Activated T-helper 1 cell treated with anti-CD3 and anti-CD28 coated beads, Interleukin-12 subunit alpha, Interleukin-12 subunit beta, Interleukin-2, Interleukin-4 antibody, amounts not matched to agents 30 ng/mL and 10 ng/mL and 1 ng/mL, durations not matched to agents 14 hours and 24 hours and 36 hours (primary cell): ENCODE data around the gene RPS24. TPM values are rescaled to one million over a fixed set of nuclear protein-coding genes. Genes with fewer than 3 reads are reported as not detected.
"Not testable (repeated sequence)": the region's sequence is repeated elsewhere in the genome, so short reads cannot be mapped to it uniquely, and the experiment has no call there.

Experiments
- DNase-seq: peaks from one replicate; pipeline ENCODE4 v3.0.0; 2021; ENCODE audit warnings: low spot score
- H3K27ac Mint-ChIP-seq: one replicate; pipeline ENCODE4 v1.8.0; 2021; ENCODE audit warnings: mild to moderate bottlenecking, mixed read lengths
- H3K27me3 Mint-ChIP-seq: one replicate; pipeline ENCODE4 v1.8.0; 2022; ENCODE audit warnings: mild to moderate bottlenecking, moderate library complexity, mixed read lengths; ENCODE audit not compliant: insufficient read depth
- H3K36me3 Mint-ChIP-seq: one replicate; pipeline ENCODE4 v1.8.0; 2021; ENCODE audit warnings: low read depth, mixed read lengths
- H3K4me1 Mint-ChIP-seq: one replicate; pipeline ENCODE4 v1.8.0; 2021; ENCODE audit warnings: low read depth, mixed read lengths
- H3K4me3 Mint-ChIP-seq: one replicate; pipeline ENCODE4 v1.8.0; 2021; ENCODE audit warnings: mild to moderate bottlenecking, moderate library complexity, mixed read lengths
- H3K9me3 Mint-ChIP-seq: one replicate; pipeline ENCODE4 v1.8.0; 2021; ENCODE audit warnings: mixed read lengths
- intact Hi-C: fragments of 100-400 bp; cut with micrococcal nuclease; formaldehyde crosslinking; loops from one replicate; pipeline ENCODE4 v1.15.1; 2024
- total RNA-seq: library from RNA; stranded (reverse); gene quantifications from 2 replicates; pipeline ENCODE4 v1.2.3, GENCODE V29; 2022

The RPS24 gene
- 1,627 and 1,651 TPM in 2 replicates for total RNA-seq

- H3K4me1 Mint-ChIP-seq: peaks cover 50% of the 10 kb centered on the region
- H3K4me3 Mint-ChIP-seq: peak within 1 kb of the TSS; percentile 94
- peak within 1 kb of the TSS; percentile 85 for H3K27ac Mint-ChIP-seq
- H3K36me3 Mint-ChIP-seq: peaks cover 47% of the 10 kb centered on the region
- peak; percentile 94 for DNase-seq
- intact Hi-C loops: loop anchor here (1.0 to 5.0 kb wide), 8 partner anchors 107 to 1313 kb away; partner anchors contain the start of genes DLG5, PPIF and ZMIZ1
- no peaks in the 10 kb centered on the region for H3K9me3 Mint-ChIP-seq
- no peaks in the 10 kb centered on the region for H3K27me3 Mint-ChIP-seq
Observed at GRCh38 chr10:78033637-78034470, at the start of gene RPS24. Gene RPS24, plus strand, starts transcription at chr10:78033863. Its CDS starts 39 bp downstream, at chr10:78033902.

DNA sequence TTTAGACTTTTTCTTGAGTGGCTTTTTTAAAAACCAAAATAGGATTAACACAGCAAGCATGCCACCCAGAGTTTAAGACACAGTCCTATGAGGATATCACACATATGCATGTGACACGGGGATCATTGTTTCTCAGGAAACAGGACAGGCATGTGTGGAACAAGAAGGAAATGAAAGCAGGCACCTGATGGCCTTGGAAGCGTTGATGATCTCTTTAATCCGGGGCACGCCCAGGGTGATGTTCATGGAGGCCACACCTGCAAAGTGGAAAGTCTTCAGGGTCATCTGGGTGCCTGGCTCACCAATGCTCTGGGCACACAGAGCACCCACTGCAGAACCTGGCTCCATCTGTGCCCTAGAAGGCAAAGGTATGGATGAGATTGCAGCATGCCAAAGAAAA lies 48.7 kb upstream of the RPS24 start:
- H3K4me1 Mint-ChIP-seq: peaks cover 6% of the 10 kb centered on the region
- no peaks in the 10 kb centered on the region for H3K27me3 Mint-ChIP-seq
- DNase-seq: no peak
- H3K9me3 Mint-ChIP-seq: no peaks in the 10 kb centered on the region
- intact Hi-C loops: no loop called here
- no peak overlapping the region for H3K4me3 Mint-ChIP-seq
- H3K36me3 Mint-ChIP-seq: peaks cover 61% of the 10 kb centered on the region
- H3K27ac Mint-ChIP-seq: no peak overlapping the region

DNA sequence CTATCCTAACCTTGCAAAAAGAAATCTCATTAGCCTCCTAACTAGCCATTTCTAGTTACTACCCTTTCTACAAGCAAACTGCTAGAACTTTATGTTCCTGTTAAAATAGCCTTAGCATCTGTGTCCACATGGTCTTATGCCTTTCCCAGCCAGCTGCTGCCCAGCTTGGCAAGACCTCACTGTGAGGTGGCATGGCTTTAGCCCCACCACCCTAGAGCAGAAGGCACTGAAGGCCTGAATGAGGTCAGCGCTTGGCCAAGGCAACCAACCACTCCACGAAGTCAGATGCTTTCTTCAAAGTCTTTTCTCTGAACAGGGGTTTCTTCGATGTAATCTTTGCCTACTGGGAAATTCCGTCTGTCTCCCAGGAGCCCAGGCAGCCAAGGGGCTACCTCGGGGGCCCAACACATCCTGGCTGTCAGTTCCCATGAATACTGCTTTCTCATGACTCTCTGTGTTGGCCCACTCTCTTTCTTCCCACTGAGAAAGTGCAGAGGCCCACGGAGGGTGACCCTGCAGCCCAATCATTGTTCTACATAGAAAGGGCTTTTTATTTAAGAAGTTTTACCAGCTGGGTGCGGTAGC lies 45.9 kb upstream of the RPS24 start:
- Mint-ChIP-seq H3K4me3 (no peak overlapping the region), H3K9me3 (no peaks in the 10 kb centered on the region), H3K4me1 (peaks cover 6% of the 10 kb centered on the region), H3K27me3 (no peaks in the 10 kb centered on the region), H3K27ac (no peak overlapping the region), H3K36me3 (peaks cover 55% of the 10 kb centered on the region)
- intact Hi-C loops: no loop called here
- DNase-seq: no peak

- no peak for DNase-seq
- no peak overlapping the region for H3K27ac Mint-ChIP-seq
- H3K27me3 Mint-ChIP-seq: no peaks in the 10 kb centered on the region
- H3K9me3 Mint-ChIP-seq: no peaks in the 10 kb centered on the region
- H3K4me3 Mint-ChIP-seq: no peak overlapping the region
- peaks cover 55% of the 10 kb centered on the region for H3K36me3 Mint-ChIP-seq
- intact Hi-C loops: no loop called here
- H3K4me1 Mint-ChIP-seq: peaks cover 6% of the 10 kb centered on the region
Observed at GRCh38 chr10:77989081-77989724, 44.5 kb upstream of the RPS24 start.

DNA sequence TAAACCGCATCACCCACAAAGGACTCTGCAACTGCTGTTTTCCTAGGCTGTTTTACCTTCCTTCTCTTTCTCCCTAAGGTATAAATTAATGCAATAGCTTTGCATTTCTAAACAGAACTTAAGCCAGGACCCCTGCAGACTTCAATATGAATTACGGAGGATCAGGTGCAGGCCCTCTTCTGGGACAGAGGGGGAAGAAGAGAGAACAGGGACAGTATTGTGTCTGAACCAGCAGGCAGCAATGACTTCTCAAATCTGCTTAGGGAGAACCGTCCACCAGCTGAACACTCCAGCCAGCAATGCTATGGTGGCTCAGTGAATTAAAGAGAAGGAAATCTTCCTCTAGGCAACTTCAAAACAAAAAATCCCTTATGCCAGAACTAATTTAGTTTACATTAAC lies 40.0 kb upstream of the RPS24 start:
- Mint-ChIP-seq H3K27ac (no peak overlapping the region), H3K9me3 (no peaks in the 10 kb centered on the region), H3K36me3 (peaks cover 50% of the 10 kb centered on the region), H3K4me3 (no peak overlapping the region), H3K4me1 (no peaks in the 10 kb centered on the region), H3K27me3 (no peaks in the 10 kb centered on the region)
- intact Hi-C loops: no loop called here
- no peak for DNase-seq

DNA sequence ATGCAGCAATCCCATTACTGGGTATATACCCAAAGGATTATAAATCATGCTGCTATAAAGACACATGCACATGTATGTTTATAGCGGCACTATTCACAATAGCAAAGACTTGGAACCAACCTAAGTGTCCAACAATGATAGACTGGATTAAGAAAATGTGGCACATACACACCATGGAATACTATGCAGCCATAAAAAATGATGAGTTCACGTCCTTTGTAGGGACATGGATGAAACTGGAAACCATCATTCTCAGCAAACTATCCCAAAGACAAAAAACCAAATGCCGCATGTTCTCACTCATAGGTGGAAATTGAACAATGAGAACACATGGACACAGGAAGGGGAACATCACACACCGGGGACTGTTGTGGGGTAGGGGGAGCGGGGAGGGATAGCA lies 34.9 kb upstream of the RPS24 start:
- H3K9me3 Mint-ChIP-seq, H3K27ac Mint-ChIP-seq, DNase-seq, intact Hi-C loops, H3K4me1 Mint-ChIP-seq, H3K27me3 Mint-ChIP-seq, H3K4me3 Mint-ChIP-seq: not testable (repeated sequence)
- H3K36me3 Mint-ChIP-seq: peaks cover 52% of the 10 kb centered on the region

- H3K27ac Mint-ChIP-seq: no peak overlapping the region
- no peaks in the 10 kb centered on the region for H3K4me1 Mint-ChIP-seq
- H3K36me3 Mint-ChIP-seq: peaks cover 53% of the 10 kb centered on the region
- no peak for DNase-seq
- H3K9me3 Mint-ChIP-seq: no peaks in the 10 kb centered on the region
- H3K4me3 Mint-ChIP-seq: no peak overlapping the region
- no peaks in the 10 kb centered on the region for H3K27me3 Mint-ChIP-seq
- intact Hi-C loops: no loop called here
Observed at GRCh38 chr10:78000206-78000605, 33.5 kb upstream of the RPS24 start.

DNA sequence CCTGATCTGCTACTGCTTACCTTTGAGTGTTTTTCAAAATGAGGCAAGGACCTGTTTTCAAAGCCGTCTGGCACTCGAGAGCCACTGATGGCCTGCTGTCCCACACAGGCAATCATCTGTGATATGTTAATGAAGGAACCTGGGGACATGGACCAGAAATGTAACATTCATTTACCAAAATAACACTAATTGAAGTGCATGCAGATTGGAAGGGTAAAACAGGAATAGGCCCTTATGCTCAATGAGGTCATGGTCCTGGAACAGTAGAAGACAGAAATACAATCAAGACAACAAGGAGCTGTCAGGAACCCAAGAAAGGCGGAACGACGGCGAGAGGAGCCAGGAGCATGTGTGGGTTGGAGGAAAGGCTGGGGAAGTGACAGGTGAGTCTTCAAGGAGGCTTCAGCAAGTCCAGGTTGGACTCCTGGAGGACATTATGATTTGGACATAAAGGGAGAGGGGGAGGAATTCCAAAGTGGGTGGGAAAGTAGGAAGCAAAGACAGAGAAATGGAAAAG lies 32.6 kb upstream of the RPS24 start:
- H3K36me3 Mint-ChIP-seq: peaks cover 59% of the 10 kb centered on the region
- H3K9me3 Mint-ChIP-seq: no peaks in the 10 kb centered on the region
- H3K27me3 Mint-ChIP-seq: no peaks in the 10 kb centered on the region
- H3K27ac Mint-ChIP-seq: no peak overlapping the region
- H3K4me1 Mint-ChIP-seq: no peaks in the 10 kb centered on the region
- intact Hi-C loops: no loop called here
- no peak for DNase-seq
- no peak overlapping the region for H3K4me3 Mint-ChIP-seq

GRCh38 chr10:78002541-78003288 lies 30.9 kb upstream of the RPS24 start:
- no peak for DNase-seq
- H3K4me3 Mint-ChIP-seq: no peak overlapping the region
- no peaks in the 10 kb centered on the region for H3K4me1 Mint-ChIP-seq
- intact Hi-C loops: no loop called here
- H3K27me3 Mint-ChIP-seq: no peaks in the 10 kb centered on the region
- no peaks in the 10 kb centered on the region for H3K9me3 Mint-ChIP-seq
- H3K27ac Mint-ChIP-seq: no peak overlapping the region
- peaks cover 56% of the 10 kb centered on the region for H3K36me3 Mint-ChIP-seq

GRCh38 chr10:78004215-78005026 lies 29.2 kb upstream of the RPS24 start:
- peaks cover 56% of the 10 kb centered on the region for H3K36me3 Mint-ChIP-seq
- H3K4me3 Mint-ChIP-seq: no peak overlapping the region
- H3K27ac Mint-ChIP-seq: no peak overlapping the region

DNA sequence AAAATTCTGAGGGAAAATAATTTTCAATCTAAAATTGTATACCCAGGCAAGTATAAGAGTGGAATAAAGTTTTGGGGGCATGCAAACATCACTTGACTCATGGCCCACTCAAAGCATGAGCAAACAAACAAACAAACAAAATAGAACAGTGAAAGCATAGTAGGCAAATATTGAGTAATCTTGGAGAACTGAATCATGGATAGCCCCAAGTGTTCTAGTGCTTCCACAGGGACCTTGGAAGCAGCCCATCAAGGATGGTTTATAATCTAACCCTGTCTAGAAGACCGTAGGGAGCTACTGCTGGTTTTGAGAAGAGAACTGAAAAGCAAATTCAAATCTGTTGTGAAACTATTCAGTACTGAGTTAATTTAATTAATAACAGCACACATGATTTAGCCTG lies 26.5 kb upstream of the RPS24 start:
- Mint-ChIP-seq H3K4me1 (no peaks in the 10 kb centered on the region), H3K4me3 (no peak overlapping the region), H3K27ac (no peak overlapping the region), H3K9me3 (no peaks in the 10 kb centered on the region), H3K36me3 (peaks cover 56% of the 10 kb centered on the region), H3K27me3 (no peaks in the 10 kb centered on the region)
- intact Hi-C loops: no loop called here
- no peak for DNase-seq

More at GRCh38 chr10:78004215-78005026, 29.2 kb upstream of the RPS24 start:
- intact Hi-C loops: no loop called here
- Mint-ChIP-seq H3K9me3 (no peaks in the 10 kb centered on the region), H3K4me1 (no peaks in the 10 kb centered on the region), H3K27me3 (no peaks in the 10 kb centered on the region)
- no peak for DNase-seq

- Mint-ChIP-seq H3K9me3 (no peaks in the 10 kb centered on the region), H3K36me3 (peaks cover 49% of the 10 kb centered on the region), H3K4me1 (no peaks in the 10 kb centered on the region), H3K4me3 (no peak overlapping the region), H3K27me3 (no peaks in the 10 kb centered on the region), H3K27ac (no peak overlapping the region)
- no peak for DNase-seq
- intact Hi-C loops: no loop called here
Observed at GRCh38 chr10:78009662-78010061, 24.0 kb upstream of the RPS24 start.
